Stimulated activated CD8-positive, alpha-beta memory T cell treated with anti-CD3 and anti-CD28 coated beads, Interleukin-12 subunit alpha, Interleukin-12 subunit beta, amount 100 ng/mL, for 4 hours (primary cell): ENCODE data around the gene ZNF236.
"Not testable (repeated sequence)": the region's sequence is repeated elsewhere in the genome, so short reads cannot be mapped to it uniquely, and the experiment has no call there.

Experiments used
- DNase-seq: peaks from one replicate; pipeline ENCODE4 v3.0.0-alpha.2; 2020; ENCODE audit warnings: low read depth

Gene ZNF236

DNA sequence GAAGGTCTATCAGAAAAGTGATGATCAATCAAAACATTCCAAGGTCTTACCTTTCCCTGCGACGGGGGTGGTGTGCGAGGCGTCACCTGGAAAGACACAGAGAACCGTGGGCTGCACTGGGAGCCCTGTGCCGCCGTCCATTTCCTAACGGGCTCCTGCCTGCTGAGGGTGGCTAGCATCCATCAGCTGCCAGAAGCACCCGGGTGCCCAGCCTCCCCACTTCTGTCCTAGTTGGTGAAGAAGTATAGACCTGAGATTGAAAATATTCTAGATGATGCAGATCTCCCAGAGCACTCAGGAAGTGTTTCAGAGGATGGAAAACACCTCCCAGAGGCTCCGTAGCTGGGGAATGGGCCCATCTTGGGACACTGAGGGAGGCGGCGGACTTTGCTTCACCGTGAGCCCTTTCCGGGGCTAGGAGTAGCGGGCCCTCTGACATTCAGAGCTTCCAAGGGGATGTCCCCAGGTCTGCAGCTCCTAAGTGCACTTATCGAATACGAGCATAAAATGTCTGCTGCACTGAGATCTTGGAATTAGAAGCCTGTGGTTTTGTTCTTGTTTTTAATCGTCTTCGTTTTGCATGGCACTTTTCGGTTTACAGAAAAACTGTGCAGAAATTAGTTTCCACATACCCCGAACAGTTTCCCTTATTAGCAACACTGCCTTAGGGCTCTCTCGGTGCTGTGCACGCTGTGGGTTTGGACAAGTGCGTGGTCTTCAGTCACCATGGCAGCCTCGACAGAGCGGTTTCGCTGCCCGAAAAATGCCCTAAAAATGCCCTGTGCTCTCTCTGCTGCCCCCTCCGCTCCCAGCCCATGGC is 166.7 kb downstream of the ZNF236 start:
- DNase-seq, result no peak

DNA sequence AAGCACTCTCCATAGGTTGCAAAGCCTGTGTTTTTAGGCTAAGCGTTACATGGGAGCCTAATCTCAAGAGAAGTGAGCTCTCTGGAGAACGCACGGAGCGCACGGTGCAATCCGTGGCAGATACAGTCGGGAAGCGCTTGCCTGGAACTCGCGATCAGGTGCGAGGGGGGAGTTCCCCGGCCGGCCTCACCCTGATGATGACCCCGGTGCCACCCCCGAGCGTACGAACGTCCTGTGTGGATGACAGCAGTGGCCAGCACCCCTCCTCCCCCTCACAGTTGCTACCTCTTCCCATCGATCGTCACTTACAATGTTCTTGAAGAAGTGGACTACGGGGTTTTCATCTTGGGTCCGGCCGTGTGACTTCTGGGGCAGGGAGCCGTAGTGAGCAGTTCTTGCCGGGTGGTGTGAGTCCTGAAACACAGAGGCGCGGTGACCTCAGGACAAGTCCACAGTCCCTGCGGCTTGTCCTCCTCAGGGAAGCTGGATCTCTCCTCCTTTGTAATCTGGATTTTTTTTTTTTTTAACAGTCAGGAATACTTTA is 167.4 kb downstream of the ZNF236 start:
- DNase-seq, result no peak

DNA sequence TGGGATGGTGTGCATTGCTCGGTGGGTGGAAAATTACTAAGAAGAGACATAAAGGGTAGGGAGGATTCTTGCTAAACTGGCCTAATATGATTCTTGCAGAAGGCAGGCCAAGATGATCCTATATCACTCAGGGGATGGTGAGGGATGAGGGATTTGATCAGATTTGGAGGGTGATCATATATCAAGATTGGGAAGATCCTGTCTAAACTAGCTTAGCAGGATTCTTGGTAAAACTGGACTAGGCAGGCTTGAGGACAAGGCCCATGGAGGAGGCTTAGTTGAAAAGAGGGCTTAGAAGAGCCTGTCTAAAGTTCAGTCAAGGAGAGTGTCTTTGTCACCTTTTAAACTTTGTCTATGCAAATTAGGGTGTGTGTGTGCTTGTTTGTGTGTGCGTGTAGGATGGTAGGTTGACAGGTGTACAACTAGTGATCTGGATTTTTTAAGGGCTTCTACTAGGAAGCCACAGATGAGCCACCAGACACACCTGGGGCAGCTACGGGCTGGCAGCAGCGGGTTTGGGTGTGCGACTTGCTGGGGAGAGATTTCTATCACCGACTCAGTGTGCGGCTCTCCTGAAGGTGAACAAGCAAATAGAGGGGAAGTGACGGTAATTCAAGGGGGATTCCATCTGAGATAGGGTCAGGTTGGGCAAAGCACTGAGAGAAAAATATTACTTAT is 168.1 kb downstream of the ZNF236 start:
- not testable (repeated sequence) for DNase-seq

DNA sequence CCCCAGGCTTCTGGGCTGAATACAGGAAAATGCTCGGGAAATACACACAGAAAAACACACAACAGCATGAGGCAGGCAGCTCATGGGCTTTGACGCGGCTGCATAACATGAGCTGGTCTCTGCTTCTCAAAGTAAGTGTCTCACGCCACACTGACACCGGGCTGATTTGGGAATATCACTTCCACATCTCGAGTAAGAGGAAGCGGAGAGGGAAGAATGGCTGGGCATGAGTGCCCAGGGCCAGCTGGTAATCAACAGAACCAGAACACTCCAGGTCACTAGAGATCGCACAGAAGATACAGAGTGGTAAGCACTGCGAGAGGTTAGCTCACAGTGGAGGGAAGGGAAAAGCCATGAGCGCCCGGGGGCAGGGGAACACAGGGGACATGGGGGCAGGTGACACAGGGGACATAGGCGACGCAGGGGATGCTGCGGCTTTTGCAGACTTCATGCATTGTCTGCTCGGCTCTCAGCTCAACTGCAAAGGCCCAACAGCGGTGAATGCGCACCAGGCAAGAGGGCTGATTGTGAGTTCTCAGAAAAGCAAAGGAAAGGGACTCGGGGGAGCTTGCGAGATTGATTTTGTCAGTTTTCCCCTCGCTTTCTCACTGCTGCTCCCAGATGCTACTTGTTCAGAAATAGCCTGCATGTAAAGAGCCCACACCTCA is 168.8 kb downstream of the ZNF236 start:
- DNase-seq, result no peak

DNA sequence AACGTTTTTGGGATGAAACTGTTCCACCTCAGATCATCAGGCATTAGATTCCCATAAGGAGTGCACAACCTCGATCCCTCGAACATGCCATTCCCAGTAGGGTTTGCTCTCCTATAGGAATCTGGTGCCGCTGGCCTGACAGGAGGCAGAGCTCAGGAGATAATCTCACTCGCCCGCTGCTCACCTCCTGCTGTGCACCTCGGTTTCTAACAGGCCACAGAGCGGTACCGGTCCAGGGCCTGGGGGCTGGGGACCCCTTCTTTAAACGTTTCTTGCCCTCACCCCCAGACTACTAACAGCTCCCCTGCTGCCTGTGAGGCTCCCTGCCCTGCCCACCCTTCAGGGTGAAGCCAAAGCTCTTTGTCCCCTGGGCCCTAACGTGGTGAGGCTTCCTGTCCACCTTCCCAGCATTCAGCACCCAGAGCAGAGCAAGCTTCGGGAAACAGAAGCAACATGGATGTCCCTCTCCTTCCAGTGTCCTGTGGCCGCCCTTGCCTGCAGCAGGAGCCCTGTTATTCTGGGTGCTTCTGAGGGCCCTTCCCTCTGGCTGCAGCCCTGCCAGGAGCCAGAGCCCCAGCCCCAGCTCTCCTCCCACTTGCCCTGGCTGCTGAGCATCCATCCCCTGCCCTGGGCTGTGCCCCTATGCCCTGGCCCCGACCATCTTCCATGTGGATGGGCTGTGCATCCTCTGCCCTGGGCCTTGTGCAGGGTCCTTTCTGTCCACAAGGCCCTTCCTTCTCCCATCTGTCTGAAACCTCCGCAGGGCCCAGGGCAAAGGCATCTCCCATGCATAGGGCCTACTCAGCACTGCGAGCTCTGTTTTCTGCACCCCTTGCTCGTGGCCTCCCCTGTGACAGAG is 170.1 kb downstream of the ZNF236 start:
- no peak for DNase-seq

DNA sequence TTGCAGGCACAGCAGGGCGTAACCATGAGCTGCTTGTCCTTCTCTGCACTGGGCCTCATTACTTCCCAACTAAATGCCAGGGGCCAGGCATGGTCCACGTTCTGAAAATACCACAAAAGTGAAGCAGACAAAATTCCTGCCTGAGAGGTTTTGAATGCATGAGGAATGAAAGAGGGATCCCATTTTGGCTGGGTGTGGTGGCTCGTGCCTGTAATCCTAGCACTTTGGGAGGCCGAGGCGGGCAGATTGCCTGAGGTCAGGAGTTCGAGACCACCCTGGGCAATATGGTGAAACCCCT is 170.7 kb downstream of the ZNF236 start:
- DNase-seq, result no peak

DNA sequence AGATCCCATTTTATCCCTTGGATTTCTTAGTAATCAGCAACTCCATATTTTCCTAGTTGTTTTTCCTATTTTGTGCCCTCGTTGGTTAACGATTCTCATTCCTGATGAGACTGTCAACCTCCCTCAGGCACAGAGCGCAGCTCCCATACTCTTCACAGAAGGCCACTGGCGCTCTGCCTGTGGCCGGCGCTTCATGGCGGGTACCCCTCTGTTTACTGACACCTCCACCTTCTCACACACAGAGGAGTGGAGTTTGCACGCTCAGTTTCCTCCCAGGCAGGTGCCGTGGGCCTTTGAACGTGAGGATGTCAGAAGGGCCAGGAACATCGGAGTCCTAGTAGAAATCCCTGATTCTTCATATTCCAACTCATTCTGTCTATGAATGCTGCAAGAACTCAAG is 171.2 kb downstream of the ZNF236 start:
- no peak for DNase-seq

DNA sequence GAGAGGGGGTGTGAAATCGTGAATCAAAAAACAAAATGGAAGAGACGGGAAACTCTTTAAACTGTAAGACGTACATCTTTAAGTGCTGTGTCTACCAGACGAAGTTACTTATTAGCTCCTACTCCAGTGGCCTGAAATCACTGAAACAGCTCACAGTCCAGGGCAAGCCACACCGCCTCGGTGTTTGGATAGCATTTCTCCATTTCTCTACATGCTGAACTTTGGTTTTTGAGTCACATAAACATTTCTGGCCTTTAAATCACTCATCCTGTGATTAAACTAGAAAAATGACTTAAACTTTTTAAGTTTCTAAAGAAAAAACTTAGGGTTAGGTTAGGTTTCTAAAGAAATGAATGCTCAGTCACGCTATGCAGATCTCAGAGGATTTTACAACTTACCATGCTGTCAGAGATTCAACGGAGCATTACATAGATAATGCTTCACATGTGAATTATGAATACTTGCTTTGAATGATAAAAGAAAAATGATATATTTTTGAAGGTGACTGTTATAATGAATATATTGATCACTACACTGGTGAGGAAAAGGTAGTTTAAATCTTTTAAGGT is 171.8 kb downstream of the ZNF236 start:
- DNase-seq, result no peak

DNA sequence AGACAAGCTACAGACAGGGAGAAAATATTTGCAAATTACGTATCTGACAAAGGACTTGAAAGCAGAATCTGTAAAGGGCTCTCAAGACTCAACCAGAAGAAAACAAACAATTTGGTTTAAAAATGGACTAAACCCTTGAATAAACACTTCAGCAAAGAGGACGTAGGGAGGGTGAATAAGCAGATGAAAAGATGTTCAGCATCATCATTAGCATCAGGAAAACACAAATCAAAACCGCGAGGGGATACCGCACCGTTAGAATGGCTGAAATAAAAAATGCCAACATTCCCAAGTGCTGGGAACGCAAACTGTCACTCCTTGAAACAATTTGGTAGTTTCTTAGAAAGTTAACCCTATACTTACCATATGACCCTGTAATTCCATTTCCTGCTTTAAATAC is 173.5 kb downstream of the ZNF236 start:
- DNase-seq, result no peak

DNA sequence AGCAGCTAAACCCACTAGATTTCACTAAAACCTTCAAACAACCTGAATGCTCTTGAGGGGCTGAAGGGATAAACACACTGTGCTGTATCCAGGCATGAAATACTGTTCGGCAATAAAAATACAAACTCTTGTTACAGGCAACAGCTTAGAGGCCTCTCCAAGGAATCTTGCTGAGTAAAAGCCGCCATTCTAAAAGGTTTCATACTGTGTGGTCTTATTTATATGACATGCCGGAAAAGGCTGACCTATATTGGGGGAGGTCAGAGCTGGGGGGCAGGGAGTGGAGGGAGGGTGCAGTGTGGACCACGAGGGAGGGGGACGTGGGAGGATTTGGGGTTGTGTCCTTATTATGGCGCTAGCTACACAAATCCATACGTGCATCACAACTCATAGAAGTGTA is 174.1 kb downstream of the ZNF236 start:
- no peak for DNase-seq

DNA sequence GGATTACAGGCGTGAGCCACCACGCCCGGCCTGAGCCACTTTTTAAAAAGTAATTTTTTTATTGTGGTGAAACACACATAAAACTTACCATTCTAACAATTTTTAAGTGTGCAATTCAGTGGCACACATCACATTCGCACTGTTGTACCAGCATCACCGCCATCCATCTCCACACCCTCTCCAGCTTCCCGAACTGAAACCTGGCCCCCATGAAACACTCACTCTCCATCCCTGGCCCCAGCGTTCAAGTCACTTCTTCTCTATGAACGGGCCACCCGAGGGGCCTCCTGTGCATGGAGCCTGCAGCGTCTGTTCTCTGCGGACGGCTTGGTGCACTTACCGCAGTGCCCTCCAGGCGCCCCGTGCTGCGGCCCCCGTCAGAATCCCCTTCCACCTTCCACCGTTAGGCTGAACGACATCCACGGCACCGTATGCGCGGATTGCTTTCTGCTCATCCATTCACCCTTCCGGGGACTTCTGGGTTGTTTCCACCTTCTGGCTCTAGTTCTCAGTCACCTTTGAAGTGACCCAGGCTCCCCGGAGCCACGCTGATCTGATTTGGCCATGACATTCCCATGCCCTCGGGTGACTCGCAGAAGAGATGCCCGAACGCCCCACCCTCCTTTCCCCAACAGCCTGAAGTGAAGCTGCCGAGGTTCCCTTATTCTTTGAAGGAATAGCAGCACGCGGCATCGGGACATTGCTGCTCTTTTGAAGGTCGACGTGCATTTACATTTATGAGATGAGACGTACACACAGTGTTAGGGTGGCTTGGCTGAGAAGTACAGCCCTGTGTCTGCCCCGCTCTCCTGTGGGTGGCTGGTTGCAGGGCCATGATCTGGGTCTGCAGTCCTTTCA is 175.8 kb downstream of the ZNF236 start:
- no peak for DNase-seq

DNA sequence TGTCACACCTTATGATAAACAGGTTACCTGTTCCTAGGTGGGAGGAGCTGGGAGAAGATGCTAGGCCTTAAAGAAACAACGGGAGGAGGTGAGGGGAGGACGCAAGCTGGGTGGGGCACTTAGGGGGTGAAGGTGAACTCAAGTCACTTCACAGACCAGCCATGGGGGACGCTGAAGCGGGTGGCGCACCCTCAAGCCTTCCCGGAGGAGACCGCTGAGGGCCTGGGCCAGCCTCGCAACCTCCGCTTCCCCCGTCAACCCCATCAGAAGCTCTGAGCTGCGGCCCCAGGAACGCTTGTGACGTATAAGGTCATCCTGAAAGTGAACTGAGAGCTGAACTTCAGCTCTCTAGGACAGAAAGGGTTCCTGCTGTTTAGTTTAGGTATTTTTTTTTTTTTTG is 176.7 kb downstream of the ZNF236 start:
- no peak for DNase-seq

DNA sequence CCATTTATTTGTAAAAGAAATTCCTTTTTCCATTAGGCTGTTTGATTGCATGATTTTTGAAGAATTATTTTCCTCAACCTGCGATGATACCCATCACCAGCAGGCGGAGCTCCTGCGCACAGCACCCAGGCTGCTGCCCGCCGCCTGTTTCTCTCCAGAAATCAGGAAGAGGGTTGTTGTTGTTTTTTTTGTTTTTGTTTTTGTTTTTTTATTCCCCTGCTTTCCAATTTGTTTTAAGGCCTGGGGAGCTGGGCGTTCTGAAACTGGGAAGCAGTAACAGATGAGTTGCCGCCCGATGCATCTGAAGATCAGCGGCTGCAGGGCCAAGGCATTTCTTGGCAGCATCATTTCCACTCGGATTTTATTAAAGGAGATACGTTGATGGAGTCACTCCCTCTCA is 178.2 kb downstream of the ZNF236 start:
- DNase-seq, result no peak

DNA sequence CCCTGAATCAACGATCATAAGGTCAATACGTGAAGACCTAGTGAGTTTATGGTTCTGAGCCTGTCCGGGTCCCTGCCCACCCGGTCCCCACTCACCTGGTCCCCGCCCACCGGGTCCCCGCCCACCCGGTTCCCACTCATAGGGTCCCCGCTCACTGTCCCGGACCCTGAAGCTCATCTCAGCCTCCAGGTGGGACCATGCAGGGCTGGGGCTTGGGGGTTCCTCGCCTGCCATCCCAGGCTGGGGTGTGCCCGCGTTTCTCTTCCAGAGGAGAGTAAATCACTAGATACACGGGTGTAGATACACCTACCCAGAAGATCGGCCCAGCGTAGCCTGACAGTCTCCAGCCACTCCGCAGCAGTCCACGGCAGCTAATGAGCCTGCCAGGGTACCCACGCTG is 178.7 kb downstream of the ZNF236 start:
- DNase-seq, result no peak

DNA sequence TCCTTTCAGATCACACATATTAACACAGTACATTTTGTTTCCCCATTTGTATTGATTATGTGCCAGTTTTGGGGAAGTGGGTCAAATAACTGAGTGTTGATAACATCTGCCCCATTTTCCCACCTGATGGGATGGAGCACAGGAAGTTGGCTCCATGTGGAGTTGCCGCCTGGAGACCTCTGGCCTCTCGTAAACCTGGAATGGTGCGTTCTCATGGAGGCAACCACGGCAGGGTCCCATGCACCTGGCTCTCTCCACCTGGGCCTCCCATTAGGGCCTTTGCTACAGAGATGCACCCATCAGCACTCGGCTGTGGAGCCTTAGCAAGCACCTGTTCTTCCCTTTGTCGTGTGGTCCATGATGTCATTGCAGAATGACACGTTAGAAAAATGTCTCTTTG is 179.6 kb downstream of the ZNF236 start:
- no peak for DNase-seq

DNA sequence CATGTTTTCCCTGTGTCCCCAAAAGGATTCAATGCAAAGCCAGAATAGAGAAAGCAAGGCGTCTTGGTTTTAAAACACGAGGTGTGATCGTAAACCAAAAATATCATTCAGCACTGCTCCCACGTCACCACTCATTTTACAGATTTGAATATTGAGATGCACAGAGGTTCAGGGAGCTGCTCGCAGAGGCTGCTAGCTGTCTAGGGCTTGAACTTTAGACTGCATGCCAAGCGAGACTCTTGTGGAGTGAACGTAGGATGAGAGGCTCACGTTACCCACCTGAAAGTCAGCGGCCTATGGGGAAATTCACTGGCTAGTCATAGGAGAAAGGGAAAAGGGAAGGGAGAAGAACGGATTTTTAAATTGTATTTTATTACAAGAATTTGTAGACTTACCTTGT is 180.1 kb downstream of the ZNF236 start:
- no peak for DNase-seq

DNA sequence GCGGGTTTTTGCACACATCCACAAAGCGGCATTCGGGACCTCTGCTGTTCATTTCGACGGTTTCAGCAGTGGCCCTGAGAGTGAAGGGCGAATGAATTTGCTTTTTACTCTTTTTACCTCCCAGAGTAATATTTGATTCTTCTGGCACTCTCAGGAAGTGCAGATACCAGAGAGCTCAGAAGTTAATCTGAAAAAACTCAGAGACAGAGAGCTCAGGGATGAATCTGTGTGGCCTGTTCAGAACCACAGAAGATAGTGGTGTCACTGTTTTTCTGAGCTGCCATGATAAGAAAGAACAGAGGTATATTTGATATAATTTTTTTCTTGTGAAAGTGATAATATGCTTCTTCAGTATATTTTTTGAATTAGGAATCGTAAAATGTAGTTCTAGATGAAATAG is 181.0 kb downstream of the ZNF236 start:
- no peak for DNase-seq

DNA sequence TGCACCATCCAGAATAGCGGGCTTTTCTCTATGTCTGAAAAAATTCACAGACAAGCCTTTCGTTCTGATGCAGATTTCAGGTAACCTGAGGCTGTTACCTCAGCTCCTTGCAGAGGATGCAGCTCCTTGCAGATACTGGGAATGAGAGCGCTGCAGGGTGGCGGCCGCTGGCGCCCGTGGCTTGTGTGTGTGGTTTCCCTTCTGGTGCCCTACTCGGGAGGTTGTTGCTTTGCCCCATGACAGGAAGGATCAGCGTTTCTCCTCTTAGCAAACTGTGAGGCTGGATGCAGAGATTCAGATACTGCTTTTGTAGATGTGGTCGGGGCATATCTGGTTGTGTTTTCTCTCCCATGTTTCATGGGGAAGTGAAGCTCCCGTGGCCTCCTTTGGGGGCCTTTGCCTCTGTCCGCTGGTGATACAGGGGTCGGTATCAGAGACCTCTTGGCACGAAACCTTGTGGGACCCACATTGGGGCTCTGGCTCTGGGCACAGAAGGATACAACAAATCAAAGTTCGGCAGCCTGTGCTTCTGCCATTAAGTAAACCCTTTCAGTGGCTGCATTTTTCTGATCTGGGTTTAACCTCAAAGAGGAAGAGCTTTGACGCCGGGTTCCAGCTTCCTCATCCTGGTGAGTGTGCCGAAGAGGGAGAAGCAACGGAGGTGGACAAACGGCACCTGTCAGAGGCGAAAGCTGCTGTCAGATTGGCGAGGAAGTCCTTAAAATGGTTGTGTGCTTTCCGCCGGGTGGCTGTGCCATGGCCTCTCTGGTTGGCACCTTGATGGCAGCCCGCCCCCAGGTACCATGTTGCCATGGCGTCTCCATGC is 182.4 kb downstream of the ZNF236 start:
- DNase-seq, result no peak

DNA sequence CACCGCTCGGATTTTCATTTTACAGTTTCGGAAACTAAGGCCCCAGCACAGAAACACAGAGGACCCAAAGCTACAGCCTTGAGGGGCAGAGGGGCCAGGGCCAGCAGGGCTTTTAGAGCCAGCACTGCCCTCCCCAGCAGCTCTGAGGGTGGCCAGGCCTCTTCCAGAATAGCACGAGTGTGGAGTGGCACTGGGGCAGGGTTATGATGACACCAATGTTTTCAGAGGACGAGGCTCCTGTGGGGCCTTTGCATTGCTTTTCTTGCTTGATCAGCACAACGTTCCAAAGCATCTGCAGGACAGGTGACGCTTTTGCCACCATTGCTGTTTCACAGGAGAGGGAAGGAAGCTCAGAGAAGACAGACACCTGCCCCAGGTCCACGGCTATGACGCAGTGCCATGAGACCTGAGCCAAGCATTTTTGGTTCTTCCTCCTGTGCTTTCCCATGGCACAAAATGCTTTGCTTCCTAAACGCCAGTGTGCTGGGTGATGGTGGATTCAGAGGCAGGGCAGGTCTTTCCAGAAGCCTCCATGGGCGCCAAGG is 183.4 kb downstream of the ZNF236 start:
- DNase-seq, result no peak
